SK-N-SH treated with all-trans-retinoic acid at 6 μM for 48 hours (cell line): ENCODE data around the gene GINS1.

ENCODE experiments used
- ATAC-seq: fragments of 200-7000 bp; cut with Tn5 transposase; 3 replicates; pipeline ENCODE4 v1.9.1; 2020; ENCODE audit warnings: mild to moderate bottlenecking, moderate library complexity
- ARNTL ChIP-seq: fragments of 450-650 bp; formaldehyde crosslinking; IDR thresholded peaks from 2 replicates; pipeline ENCODE4 v1.5.0; 2020; ENCODE audit warnings: low read depth, mild to moderate bottlenecking, moderate library complexity, borderline replicate concordance
- BACH2 ChIP-seq: fragments of 250-450 bp; sonication (Bioruptor Pico); IDR thresholded peaks from 2 replicates; pipeline ENCODE4 v1.9.0; 2021; ENCODE audit warnings: mild to moderate bottlenecking, borderline replicate concordance
- CSDC2 ChIP-seq: fragments of 250-450 bp; sonication (Bioruptor Pico); IDR thresholded peaks from 2 replicates; pipeline ENCODE4 v1.5.0; 2020; ENCODE audit warnings: mild to moderate bottlenecking, moderate library complexity
- ESRRG ChIP-seq: fragments of 250-450 bp; sonication (Bioruptor Pico); IDR thresholded peaks from 2 replicates; pipeline ENCODE4 v1.6.1; 2021; ENCODE audit warnings: mild to moderate bottlenecking
- GLIS3 ChIP-seq: fragments of 250-450 bp; sonication (Bioruptor Pico); IDR thresholded peaks from 2 replicates; pipeline ENCODE4 v1.5.0; 2020; ENCODE audit warnings: mild to moderate bottlenecking, moderate library complexity
- ISL1 ChIP-seq: fragments of 250-450 bp; sonication (Bioruptor Pico); IDR thresholded peaks from 2 replicates; pipeline ENCODE4 v2.1.2; 2022; ENCODE audit warnings: mild to moderate bottlenecking, moderate library complexity
- OSR1 ChIP-seq: fragments of 250-450 bp; sonication (Bioruptor Pico); IDR thresholded peaks from 2 replicates; pipeline ENCODE4 v1.8.0; 2022; ENCODE audit warnings: moderate library complexity, mild to moderate bottlenecking, inconsistent platforms
- PPARA ChIP-seq: fragments of 250-450 bp; sonication (Bioruptor Pico); IDR thresholded peaks from 2 replicates; pipeline ENCODE4 v1.5.0; 2020; ENCODE audit warnings: mild to moderate bottlenecking, borderline replicate concordance
- RARB ChIP-seq: fragments of 250-450 bp; sonication (Bioruptor Pico); IDR thresholded peaks from 2 replicates; pipeline ENCODE4 v1.8.0; 2021; ENCODE audit warnings: mild to moderate bottlenecking, moderate library complexity
- SNAI2 ChIP-seq: fragments of 250-450 bp; sonication (Bioruptor Pico); IDR thresholded peaks from 2 replicates; pipeline ENCODE4 v1.5.0; 2020; ENCODE audit warnings: mild to moderate bottlenecking, moderate library complexity
- TCF4 ChIP-seq: fragments of 250-450 bp; sonication (Bioruptor Pico); IDR thresholded peaks from 2 replicates; pipeline ENCODE4 v1.8.0; 2021; ENCODE audit warnings: mild to moderate bottlenecking, moderate library complexity, borderline replicate concordance
- TOX ChIP-seq: fragments of 250-450 bp; sonication (Bioruptor Pico); IDR thresholded peaks from 2 replicates; pipeline ENCODE4 v1.8.0; 2021; ENCODE audit warnings: mild to moderate bottlenecking, moderate library complexity, borderline replicate concordance
- ZC3H10 ChIP-seq: fragments of 250-450 bp; sonication (Bioruptor Pico); IDR thresholded peaks from 2 replicates; pipeline ENCODE4 v1.5.1; 2021; ENCODE audit warnings: mild to moderate bottlenecking, moderate library complexity
- ZFP3 ChIP-seq: fragments of 250-450 bp; sonication (Bioruptor Pico); IDR thresholded peaks from 2 replicates; pipeline ENCODE4 v1.5.0; 2020; ENCODE audit warnings: mild to moderate bottlenecking, moderate library complexity
- ZFP30 ChIP-seq: fragments of 450-650 bp; formaldehyde crosslinking; IDR thresholded peaks from 2 replicates; pipeline ENCODE4 v1.5.0; 2022; ENCODE audit warnings: mild to moderate bottlenecking, moderate library complexity
- ZNF565 ChIP-seq: fragments of 450-650 bp; formaldehyde crosslinking; conservative IDR thresholded peaks from 2 replicates; pipeline ENCODE4 v1.5.0; 2020; ENCODE audit warnings: low read depth, mild to moderate bottlenecking, moderate library complexity
- ZNF70 ChIP-seq: fragments of 450-650 bp; formaldehyde crosslinking; IDR thresholded peaks from 2 replicates; pipeline ENCODE4 v1.5.0; 2020; ENCODE audit warnings: mild to moderate bottlenecking, moderate library complexity
- ZNF8 ChIP-seq: fragments of 450-650 bp; formaldehyde crosslinking; IDR thresholded peaks from 2 replicates; pipeline ENCODE4 v1.5.0; 2020; ENCODE audit warnings: mild to moderate bottlenecking, moderate library complexity
- TF ChIP-seq, protein P1 (sequence below): fragments of 250-450 bp; sonication (Bioruptor Pico); IDR thresholded peaks from 2 replicates; pipeline ENCODE4 v1.5.0; 2020; ENCODE audit warnings: mild to moderate bottlenecking, moderate library complexity
- TF ChIP-seq, protein P2 (sequence below): fragments of 250-450 bp; sonication (Bioruptor Pico); IDR thresholded peaks from 2 replicates; pipeline ENCODE4 v1.8.0; 2020; ENCODE audit warnings: mild to moderate bottlenecking, moderate library complexity, borderline replicate concordance
- TF ChIP-seq, protein P3 (sequence below): fragments of 250-450 bp; sonication (Bioruptor Pico); IDR thresholded peaks from 2 replicates; pipeline ENCODE4 v1.5.1; 2021; ENCODE audit warnings: mild to moderate bottlenecking, moderate library complexity
- TF ChIP-seq, protein P4 (sequence below): fragments of 250-450 bp; sonication (Bioruptor Pico); IDR thresholded peaks from 2 replicates; pipeline ENCODE4 v1.8.0; 2021; ENCODE audit warnings: low read depth, mild to moderate bottlenecking, moderate library complexity, borderline replicate concordance

Gene GINS1

DNA sequence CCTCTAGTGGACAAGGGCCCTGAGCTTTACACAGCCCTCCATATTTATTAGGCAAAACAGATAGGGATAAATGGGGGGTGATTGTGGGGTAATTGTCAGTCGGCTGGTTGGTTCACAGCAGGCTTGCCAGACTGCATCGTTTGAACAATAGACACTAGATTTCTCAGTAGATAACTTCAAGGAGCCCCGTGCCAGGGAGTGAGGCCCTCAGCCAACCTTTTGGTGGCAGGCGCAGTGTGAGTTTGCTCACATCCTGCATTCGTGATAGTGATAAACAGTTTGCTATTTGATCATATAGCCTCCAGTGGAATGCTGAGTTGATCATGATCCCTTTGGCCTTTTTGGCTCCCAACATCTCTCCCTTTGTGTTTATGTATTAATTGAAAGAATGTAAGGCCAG is 13.2 kb upstream of the GINS1 start:
- ATAC-seq: no peak
- TF ChIP-seq, protein P1, sequence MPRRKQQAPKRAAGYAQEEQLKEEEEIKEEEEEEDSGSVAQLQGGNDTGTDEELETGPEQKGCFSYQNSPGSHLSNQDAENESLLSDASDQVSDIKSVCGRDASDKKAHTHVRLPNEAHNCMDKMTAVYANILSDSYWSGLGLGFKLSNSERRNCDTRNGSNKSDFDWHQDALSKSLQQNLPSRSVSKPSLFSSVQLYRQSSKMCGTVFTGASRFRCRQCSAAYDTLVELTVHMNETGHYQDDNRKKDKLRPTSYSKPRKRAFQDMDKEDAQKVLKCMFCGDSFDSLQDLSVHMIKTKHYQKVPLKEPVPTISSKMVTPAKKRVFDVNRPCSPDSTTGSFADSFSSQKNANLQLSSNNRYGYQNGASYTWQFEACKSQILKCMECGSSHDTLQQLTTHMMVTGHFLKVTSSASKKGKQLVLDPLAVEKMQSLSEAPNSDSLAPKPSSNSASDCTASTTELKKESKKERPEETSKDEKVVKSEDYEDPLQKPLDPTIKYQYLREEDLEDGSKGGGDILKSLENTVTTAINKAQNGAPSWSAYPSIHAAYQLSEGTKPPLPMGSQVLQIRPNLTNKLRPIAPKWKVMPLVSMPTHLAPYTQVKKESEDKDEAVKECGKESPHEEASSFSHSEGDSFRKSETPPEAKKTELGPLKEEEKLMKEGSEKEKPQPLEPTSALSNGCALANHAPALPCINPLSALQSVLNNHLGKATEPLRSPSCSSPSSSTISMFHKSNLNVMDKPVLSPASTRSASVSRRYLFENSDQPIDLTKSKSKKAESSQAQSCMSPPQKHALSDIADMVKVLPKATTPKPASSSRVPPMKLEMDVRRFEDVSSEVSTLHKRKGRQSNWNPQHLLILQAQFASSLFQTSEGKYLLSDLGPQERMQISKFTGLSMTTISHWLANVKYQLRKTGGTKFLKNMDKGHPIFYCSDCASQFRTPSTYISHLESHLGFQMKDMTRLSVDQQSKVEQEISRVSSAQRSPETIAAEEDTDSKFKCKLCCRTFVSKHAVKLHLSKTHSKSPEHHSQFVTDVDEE (CRISPR knock-in tag): no peak
- no peak for TF ChIP-seq ZNF8 (CRISPR knock-in tag)
- no peak for TF ChIP-seq OSR1 (CRISPR knock-in tag)
- no peak for TF ChIP-seq ISL1 (CRISPR knock-in tag)

DNA sequence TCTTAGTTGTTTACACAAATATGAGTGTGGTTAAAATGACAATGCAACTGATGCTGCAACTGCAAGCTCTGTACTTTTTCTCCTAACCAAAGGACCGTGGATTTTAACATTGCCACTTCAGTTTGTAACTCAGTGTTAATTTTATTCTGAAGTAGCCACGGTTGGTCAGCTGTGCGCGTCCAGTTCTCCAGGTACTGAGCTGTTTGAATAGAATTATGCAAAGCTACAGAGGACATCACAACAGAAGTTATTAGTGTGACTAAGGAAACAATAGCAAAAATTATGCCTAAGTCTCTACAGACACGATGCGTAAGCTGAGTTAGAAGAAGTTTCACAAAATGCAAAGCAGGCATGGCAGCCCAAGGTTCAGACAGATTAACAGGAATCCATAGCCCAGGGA is 12.5 kb upstream of the GINS1 start:
- TF ChIP-seq ZC3H10 (CRISPR knock-in tag): no peak
- TF ChIP-seq BACH2 (CRISPR knock-in tag): no peak
- TF ChIP-seq, protein P2, sequence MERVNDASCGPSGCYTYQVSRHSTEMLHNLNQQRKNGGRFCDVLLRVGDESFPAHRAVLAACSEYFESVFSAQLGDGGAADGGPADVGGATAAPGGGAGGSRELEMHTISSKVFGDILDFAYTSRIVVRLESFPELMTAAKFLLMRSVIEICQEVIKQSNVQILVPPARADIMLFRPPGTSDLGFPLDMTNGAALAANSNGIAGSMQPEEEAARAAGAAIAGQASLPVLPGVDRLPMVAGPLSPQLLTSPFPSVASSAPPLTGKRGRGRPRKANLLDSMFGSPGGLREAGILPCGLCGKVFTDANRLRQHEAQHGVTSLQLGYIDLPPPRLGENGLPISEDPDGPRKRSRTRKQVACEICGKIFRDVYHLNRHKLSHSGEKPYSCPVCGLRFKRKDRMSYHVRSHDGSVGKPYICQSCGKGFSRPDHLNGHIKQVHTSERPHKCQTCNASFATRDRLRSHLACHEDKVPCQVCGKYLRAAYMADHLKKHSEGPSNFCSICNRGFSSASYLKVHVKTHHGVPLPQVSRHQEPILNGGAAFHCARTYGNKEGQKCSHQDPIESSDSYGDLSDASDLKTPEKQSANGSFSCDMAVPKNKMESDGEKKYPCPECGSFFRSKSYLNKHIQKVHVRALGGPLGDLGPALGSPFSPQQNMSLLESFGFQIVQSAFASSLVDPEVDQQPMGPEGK: no peak
- TF ChIP-seq, protein P3, sequence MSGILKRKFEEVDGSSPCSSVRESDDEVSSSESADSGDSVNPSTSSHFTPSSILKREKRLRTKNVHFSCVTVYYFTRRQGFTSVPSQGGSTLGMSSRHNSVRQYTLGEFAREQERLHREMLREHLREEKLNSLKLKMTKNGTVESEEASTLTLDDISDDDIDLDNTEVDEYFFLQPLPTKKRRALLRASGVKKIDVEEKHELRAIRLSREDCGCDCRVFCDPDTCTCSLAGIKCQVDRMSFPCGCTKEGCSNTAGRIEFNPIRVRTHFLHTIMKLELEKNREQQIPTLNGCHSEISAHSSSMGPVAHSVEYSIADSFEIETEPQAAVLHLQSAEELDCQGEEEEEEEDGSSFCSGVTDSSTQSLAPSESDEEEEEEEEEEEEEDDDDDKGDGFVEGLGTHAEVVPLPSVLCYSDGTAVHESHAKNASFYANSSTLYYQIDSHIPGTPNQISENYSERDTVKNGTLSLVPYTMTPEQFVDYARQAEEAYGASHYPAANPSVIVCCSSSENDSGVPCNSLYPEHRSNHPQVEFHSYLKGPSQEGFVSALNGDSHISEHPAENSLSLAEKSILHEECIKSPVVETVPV (CRISPR knock-in tag): no peak
- TF ChIP-seq ESRRG: no peak
- no peak for TF ChIP-seq CSDC2 (CRISPR knock-in tag)
- no peak for TF ChIP-seq ZFP3 (CRISPR knock-in tag)
- TF ChIP-seq RARB (CRISPR knock-in tag): no peak
- TF ChIP-seq, protein P4, sequence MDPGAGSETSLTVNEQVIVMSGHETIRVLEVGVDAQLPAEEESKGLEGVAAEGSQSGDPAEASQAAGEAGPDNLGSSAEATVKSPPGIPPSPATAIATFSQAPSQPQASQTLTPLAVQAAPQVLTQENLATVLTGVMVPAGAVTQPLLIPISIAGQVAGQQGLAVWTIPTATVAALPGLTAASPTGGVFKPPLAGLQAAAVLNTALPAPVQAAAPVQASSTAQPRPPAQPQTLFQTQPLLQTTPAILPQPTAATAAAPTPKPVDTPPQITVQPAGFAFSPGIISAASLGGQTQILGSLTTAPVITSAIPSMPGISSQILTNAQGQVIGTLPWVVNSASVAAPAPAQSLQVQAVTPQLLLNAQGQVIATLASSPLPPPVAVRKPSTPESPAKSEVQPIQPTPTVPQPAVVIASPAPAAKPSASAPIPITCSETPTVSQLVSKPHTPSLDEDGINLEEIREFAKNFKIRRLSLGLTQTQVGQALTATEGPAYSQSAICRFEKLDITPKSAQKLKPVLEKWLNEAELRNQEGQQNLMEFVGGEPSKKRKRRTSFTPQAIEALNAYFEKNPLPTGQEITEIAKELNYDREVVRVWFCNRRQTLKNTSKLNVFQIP (CRISPR knock-in tag): no peak
- no peak for TF ChIP-seq ZNF8 (CRISPR knock-in tag)
- TF ChIP-seq ZFP30 (CRISPR knock-in tag): no peak
- TF ChIP-seq ISL1 (CRISPR knock-in tag): no peak
- no peak for TF ChIP-seq ZNF70 (CRISPR knock-in tag)
- no peak for TF ChIP-seq PPARA (CRISPR knock-in tag)
- TF ChIP-seq ZNF565 (CRISPR knock-in tag): no peak
- ATAC-seq: no peak

DNA sequence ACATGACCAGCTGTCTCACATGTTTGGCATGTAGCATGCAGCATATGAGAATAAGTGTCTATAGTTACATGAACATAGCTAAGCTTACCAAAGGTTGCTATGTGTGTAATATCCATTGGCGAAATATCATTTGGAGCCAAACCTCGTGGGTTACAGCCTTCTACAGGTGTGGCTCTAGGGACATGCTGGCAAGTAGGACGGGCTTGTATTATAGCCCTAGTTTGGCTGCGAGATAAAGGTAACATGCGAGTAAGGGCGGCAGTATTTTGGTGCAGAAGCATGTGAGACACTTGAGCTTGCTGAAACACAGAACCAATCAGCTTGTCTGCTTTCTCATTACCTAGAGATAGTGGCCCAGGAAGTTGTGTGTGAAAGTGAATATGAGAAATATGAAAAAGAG is 10.4 kb upstream of the GINS1 start:
- ATAC-seq: no peak
- TF ChIP-seq ESRRG (no peak), TOX (no peak), GLIS3 (CRISPR knock-in tag) (no peak), OSR1 (CRISPR knock-in tag) (no peak), ARNTL (CRISPR knock-in tag) (no peak), CSDC2 (CRISPR knock-in tag) (no peak), TCF4 (CRISPR knock-in tag) (no peak), ZNF565 (CRISPR knock-in tag) (no peak), ZFP3 (CRISPR knock-in tag) (no peak), PPARA (CRISPR knock-in tag) (no peak), ZNF70 (CRISPR knock-in tag) (no peak), SNAI2 (no peak), ZFP30 (CRISPR knock-in tag) (no peak), ISL1 (CRISPR knock-in tag) (no peak)
- TF ChIP-seq, protein P4 (CRISPR knock-in tag): no peak
- TF ChIP-seq, protein P3 (CRISPR knock-in tag): no peak
- TF ChIP-seq, protein P1 (CRISPR knock-in tag): no peak
